ENCODE results near the gene SATB1.

DNA sequence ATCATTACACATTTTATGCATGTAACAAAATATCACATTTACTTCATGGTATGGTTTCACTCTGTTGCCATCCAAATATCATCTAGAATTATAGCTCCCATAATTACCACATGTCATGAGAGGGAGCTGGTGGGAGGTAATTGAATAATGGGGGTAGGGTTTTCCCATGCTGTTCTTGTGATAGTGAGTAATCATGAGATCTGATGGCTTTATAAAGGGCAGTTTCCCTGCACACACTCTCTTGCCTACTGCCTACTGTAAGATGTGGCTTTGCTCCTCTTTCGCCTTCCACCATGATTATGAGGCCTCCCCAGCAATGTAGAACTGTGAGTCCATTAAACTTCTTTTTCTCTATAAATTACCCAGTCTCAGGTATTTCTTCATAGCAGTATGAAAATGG is 123.4 kb downstream of the SATB1 start:
- TF ChIP-seq, protein P1, sequence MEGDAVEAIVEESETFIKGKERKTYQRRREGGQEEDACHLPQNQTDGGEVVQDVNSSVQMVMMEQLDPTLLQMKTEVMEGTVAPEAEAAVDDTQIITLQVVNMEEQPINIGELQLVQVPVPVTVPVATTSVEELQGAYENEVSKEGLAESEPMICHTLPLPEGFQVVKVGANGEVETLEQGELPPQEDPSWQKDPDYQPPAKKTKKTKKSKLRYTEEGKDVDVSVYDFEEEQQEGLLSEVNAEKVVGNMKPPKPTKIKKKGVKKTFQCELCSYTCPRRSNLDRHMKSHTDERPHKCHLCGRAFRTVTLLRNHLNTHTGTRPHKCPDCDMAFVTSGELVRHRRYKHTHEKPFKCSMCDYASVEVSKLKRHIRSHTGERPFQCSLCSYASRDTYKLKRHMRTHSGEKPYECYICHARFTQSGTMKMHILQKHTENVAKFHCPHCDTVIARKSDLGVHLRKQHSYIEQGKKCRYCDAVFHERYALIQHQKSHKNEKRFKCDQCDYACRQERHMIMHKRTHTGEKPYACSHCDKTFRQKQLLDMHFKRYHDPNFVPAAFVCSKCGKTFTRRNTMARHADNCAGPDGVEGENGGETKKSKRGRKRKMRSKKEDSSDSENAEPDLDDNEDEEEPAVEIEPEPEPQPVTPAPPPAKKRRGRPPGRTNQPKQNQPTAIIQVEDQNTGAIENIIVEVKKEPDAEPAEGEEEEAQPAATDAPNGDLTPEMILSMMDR (IDR thresholded peaks at IDR 0.05), result no peak
- no peak for TF ChIP-seq POLR2A (IDR thresholded peaks at IDR 0.05)

Data from transverse colon (tissue), 3 donors.